HepG2 (cell line): Measurements from ENCODE around the gene GTF3A. TPM values are rescaled to one million over a fixed set of nuclear protein-coding genes. Genes with fewer than 3 reads are reported as not detected.
A peak's percentile ranks its signal among the peaks of the same experiment; 100 is the strongest.

Experiments used
- GABPA ChIP-seq, 2 experiments: IDR thresholded peaks; 2 replicates each; pipeline ENCODE4 v1.6.1; 2011 to 2016; ENCODE audit warnings: low read depth in 2 of 2, low read length in 1 of 2, missing biosample characterization in 1 of 2, missing genetic modification characterization in 1 of 2
- GTF3A ChIP-seq: sonication (generic); formaldehyde crosslinking; conservative IDR thresholded peaks from 2 replicates; pipeline ENCODE4 v1.4.0; 2020; ENCODE audit warnings: mild to moderate bottlenecking, missing genetic modification reagents
- HHEX ChIP-seq: IDR thresholded peaks from 2 replicates; pipeline ENCODE4 v1.6.1; 2016; ENCODE audit warnings: control low read depth
- HMGXB3 ChIP-seq: sonication (generic); formaldehyde crosslinking; IDR thresholded peaks from 2 replicates; pipeline ENCODE4 v1.4.0; 2020; ENCODE audit warnings: missing genetic modification reagents, borderline replicate concordance
- MXD1 ChIP-seq: sonication (generic); formaldehyde crosslinking; IDR thresholded peaks from 2 replicates; pipeline ENCODE4 v1.4.0; 2020; ENCODE audit warnings: mild to moderate bottlenecking, missing genetic modification reagents
- SRY ChIP-seq: sonication (generic); formaldehyde crosslinking; IDR thresholded peaks from 2 replicates; pipeline ENCODE4 v1.8.0; 2022; ENCODE audit warnings: mild to moderate bottlenecking, missing genetic modification reagents
- ZNF276 ChIP-seq: sonication (generic); formaldehyde crosslinking; IDR thresholded peaks from 2 replicates; pipeline ENCODE4 v1.4.0; 2020; ENCODE audit warnings: mild to moderate bottlenecking, low read depth, missing genetic modification reagents
- ZNF574 ChIP-seq: sonication (generic); formaldehyde crosslinking; IDR thresholded peaks from 2 replicates; pipeline ENCODE4 v1.4.0; 2020; ENCODE audit warnings: missing genetic modification reagents
- ZNF576 ChIP-seq: sonication (generic); formaldehyde crosslinking; IDR thresholded peaks from 2 replicates; pipeline ENCODE4 v1.4.0; 2020; ENCODE audit warnings: mild to moderate bottlenecking, missing genetic modification reagents
- ZNF605 ChIP-seq: sonication (generic); formaldehyde crosslinking; IDR thresholded peaks from 2 replicates; pipeline ENCODE4 v1.8.0; 2022; ENCODE audit warnings: mild to moderate bottlenecking, missing genetic modification reagents
- ZNF670 ChIP-seq: sonication (generic); formaldehyde crosslinking; IDR thresholded peaks from 2 replicates; pipeline ENCODE4 v1.8.0; 2022; ENCODE audit warnings: mild to moderate bottlenecking, missing genetic modification reagents, borderline replicate concordance
- polyA plus RNA-seq, 8 experiments: library from polyadenylated mRNA; depleted of rRNA in 3 of 8; stranded (reverse) in 7 of 8; unstranded in 1 of 8; fragments of >200 nt; fragmentation: Illumina TruSeq in 4 of 8; extraction: Trizol in 4 of 8; gene quantifications; 2 replicates each; pipeline versions ENCODE4 v1.2.1 to v1.2.3, GENCODE V29; 2011 to 2016; ENCODE audit warnings: low read depth in 4 of 8, missing spikeins in 1 of 8, mixed read lengths in 1 of 8; ENCODE audit not compliant: insufficient read depth in 1 of 8
- total RNA-seq, 5 experiments: library from RNA; depleted of rRNA; stranded (reverse); fragments of >200 nt; fragmentation: Illumina TruSeq; extraction: Trizol; gene quantifications; 2 replicates each; pipeline ENCODE4 v1.2.3, GENCODE V29; 2016; ENCODE audit warnings: low read depth in 1 of 5

The GTF3A gene
- total and polyA plus RNA-seq, 2 of the 13 experiments (the other 11 are each of a cell fraction or from before 2014, with no cell fraction given): 42.1 to 176 TPM

- TF ChIP-seq ZNF670 (peak; percentile 94; the same call in 1 of the 2 replicates), MXD1 (CRISPR knock-in tag) (peak; percentile 99), HHEX (CRISPR knock-in tag) (no peak), SRY (CRISPR knock-in tag) (peak; percentile 97; the same call in 1 of the 2 replicates), GABPA (IDR thresholded peaks at IDR 0.05; ENCODE audit: low read depth, low read length) (peak; percentile 21; the same call in 1 of the 2 replicates), GABPA (CRISPR knock-in tag; IDR thresholded peaks at IDR 0.05; ENCODE audit: low read depth) (peak; percentile 15), GTF3A (CRISPR knock-in tag) (no peak), ZNF576 (CRISPR knock-in tag) (peak; percentile 82; the same call in 1 of the 2 replicates), HMGXB3 (CRISPR knock-in tag) (0 out of 2 replicates have a peak, but pooled peaks have one; percentile 43), ZNF276 (CRISPR knock-in tag) (peak; percentile 87), ZNF574 (CRISPR knock-in tag) (peak; percentile 84), ZNF605 (0 out of 2 replicates have a peak, but pooled peaks have one; percentile 66)
These were observed at the start of gene GTF3A (continued) for GRCh38 chr13:27424246-27425157.
